GM21367 (cell line): ENCODE results near the gene KCTD11.

Source experiments
- ATAC-seq: cut with Tn5 transposase; IDR thresholded peaks from one replicate; pipeline ENCODE4 v1.9.1; 2021; ENCODE audit not compliant: unreplicated experiment

Gene KCTD11

DNA sequence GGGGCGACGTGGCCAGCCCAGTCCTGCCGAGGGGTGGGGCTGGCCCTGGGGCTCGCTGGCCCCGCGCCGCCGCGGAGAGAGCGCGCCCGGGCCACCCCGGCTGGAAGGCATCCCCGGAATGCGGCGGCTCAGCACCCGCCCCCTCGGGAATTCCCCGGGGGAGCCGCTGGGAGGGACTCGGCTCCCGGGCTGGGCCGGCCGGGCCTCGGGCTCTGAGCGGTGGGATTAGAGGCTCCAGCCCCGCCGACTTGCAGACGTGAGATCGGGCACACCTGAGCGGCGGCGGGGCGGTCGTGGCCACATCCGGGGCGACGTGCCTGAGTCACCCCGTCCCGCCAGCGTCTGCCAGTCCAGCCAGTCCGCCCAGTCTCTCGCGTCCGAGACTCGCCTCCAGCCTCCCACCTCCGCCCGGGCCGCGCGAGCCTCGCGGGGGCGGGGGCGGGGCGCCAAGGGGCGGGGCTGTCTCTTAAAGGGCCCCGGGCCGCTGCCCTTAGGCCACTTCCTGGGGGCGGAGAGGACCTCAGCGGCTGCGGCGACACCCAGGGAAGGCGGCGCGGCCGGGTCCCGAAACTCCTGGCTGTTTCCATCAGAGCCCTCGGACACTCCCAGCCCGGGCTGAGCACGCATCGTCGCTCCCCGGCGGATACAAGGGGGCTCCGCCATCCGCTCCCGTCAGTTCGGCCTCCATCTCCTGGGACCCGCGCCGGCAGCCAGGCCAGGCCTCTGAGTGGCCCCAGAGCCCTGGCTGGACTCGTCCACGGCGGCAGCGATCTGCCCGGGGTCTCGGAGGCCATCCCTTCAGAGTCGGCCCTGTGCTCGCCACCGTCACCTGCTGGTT, at the start of gene KCTD11:
KCTD11 (plus strand) TSS at position 498 of the 838 bp plus-strand sequence.
- ATAC-seq = peak; percentile 42

DNA sequence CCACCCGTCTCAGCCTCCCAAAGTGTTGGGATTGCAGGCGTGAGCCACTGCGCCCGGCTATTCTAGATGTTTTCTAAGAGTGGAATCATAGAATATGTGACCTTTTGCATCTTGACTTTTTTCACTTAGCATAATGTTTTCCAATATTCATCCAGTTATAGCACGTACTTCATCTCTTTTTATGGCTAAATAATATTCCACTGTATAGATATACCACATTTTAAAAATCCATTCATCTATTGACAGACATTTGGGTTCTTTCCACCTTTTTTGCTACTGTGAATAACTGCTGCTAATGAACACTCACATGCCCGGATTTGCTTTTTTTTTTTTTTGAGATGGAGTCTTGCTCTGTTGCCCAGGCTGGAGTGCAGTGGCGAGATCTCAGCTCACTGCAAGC, 47.8 kb upstream of the KCTD11 start:
- ATAC-seq = no peak

DNA sequence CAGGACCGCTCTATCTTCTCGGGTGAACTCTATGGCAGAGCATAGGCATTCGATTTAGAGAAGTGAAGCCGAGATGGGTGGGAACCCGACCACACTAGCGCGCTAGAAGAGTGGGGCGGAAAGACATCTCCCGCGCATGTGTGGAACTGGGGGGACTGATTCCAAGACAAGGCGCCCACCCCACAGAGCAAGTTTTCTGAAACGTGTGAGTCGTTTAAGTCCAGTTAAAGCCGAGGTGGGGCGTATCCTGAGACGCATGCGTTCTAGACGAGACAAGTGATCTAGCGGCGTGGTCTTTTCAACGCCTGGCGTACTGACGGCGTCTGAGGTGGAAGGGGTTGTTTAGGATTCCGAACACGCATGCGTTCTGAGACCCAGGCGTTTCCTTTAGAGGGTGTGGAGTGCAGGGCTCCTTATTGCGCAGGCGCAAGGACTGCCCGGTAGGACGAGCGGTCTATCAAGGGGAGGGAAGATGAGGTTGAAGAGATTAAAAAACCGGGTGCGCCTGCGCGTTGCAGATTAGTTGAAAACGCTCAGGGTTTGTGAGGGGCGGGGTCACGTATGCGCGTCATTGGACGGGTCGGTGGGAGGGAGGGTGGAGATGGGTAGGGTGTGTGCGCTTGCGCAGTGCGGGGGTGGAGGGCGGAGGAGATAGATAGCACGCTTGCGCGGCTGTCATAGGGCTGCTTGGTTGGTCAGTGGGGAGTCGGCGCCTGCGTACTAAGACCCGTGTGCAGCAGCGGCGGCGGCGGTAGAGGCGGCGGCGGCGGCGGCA, 44.9 kb upstream of the KCTD11 start, which contains the start of gene EIF5A:
EIF5A (plus strand) TSS at position 718 of the 775 bp plus-strand sequence. CDS start 2,008 bp downstream, outside the sequence.
- peak; percentile 53 for ATAC-seq

DNA sequence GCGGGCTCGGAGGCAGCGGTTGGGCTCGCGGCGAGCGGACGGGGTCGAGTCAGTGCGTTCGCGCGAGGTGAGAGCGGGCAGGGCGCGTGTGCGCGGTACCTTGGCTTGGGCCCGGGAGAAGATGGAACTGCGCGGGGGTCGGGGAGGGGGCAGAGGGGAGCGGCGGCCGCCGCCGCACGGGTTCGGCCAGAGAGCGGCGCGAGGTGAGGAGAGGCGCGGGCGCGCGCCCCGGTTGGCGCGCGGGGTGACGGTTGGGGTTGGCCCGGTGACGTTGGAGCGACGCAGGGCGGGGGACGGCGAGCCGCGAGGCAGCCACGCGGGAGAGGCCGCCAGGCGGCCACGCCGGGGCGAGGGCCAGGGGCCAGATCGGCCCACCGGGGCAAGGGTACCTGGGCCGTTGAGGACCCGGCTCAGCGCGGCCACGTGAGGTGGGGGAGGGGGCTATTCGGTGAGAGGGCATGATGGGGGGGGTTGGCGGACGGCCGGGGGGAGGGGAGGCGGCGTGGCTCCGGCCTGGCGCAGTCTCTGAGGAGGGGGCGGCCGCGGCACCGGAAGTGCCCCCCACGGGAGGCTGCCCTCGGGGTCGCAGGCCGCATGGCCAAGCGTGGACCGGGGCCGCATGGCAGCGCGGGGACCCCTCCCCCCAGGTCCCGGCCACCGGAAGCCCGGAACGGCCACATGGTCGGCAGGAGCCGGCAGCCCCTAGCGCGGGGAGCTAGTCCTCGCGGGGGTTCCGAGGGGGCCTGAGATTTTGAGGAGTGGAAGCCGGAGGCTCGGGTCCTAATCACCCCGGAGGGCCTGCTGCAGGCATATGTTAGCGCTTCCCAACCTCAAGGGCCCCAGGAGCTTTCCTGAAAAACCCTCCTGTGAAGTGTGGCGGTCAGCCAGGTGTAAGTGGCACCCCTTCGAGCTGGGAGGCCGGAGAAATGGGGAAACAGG, 44.0 kb upstream of the KCTD11 start:
- peak; percentile 4 for ATAC-seq

DNA sequence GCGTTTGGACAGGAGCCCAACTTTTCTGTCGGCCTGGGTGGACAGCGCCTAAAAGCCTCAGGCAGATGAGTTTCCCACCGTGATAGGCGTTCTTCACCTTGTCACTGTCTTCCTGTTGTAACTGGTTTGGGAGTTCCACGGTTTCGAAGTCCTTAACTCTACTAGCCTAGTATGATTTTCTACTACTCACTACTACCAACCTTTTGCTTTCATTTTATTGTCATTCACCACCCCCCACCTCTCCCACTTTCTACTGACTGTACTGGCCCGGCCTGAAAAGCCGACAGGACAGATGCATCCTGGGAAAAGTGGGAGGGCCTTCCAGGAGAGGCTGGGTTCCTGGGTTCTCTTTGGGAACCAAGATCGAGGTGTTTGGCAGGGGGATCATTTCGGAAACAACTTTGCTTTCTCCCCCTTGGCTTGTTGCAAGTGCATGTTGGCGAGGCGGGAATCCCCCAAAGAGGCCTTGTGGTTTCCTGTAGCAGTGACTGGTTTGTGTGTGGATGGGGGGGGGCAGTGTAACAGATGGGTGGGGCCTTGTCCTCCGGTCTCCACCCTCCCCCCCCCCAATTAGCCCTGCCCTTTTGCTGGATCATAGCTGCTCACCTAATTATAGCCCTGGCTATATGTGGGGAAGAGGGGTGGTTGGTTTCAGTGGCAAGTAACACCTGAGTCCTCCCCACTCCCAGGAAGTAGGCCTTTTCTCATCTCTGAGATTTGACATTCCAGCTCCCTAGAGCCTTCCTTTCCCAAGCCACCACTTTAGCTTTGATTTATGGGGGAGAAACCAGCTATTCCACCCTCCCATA, 43.1 kb upstream of the KCTD11 start:
- ATAC-seq = no peak

DNA sequence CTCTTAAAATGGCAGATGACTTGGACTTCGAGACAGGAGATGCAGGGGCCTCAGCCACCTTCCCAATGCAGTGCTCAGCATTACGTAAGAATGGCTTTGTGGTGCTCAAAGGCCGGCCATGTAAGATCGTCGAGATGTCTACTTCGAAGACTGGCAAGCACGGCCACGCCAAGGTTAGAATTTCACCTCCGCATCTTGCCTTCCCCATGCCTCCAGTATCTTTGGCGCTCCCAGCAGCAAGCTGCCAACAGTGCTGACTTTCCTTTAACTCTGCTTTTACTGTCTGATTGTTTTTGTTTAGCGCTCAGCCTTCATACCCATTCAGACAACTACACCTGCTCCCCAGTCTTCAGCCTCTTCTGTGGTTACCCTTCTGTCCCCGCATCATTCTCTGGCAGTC, 42.3 kb upstream of the KCTD11 start:
- no peak for ATAC-seq

DNA sequence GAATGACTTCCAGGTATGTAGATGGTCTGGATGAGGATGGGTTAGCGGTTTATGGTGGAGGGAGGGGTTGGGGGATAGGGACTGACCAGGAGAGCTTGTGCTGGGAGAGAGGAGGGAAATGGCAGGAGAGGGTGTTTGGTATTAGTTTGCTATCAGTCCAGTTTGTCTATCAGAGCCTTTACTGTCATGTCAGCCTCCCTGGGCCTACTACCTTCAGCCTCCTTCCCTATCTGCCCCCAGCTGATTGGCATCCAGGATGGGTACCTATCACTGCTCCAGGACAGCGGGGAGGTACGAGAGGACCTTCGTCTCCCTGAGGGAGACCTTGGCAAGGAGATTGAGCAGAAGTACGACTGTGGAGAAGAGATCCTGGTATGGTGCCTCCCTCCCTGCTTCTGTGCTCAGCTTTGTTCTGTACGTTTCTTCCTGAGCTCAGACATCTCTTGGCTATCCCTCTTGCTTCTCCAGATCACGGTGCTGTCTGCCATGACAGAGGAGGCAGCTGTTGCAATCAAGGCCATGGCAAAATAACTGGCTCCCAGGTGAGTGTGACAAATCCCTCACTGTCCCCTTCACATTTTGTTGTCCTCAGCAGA, 40.8 kb upstream of the KCTD11 start:
- ATAC-seq = no peak

DNA sequence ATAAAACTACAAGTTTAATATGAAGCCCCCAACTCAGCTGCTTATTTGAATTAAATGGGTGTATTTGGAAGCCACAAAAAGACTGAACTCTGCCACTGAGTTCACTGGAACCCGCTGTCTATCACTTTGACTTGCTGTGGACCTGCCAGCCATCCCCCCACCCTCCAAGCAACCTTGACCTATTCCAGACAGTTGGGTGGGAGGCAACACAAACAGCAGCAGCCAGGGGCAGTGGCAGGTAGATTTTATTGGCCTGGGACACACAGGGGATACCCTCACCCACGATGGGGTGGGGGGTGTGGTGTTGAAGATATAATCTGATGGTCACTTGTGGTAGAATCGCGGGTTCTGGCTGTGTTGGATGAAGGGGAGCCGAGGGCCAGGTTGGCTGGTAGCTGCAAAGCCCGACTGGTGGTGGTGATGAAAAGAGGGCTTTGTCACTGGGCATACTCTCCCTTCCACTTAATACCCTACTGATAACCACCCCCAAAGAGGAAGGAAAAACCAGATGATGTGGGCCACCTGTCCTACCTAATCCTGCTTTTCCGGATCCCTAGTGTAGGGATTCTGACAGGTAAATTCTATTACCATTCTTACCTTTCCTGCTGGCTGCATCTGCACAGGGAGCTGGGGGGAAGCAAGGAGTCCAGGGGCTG, 39.4 kb upstream of the KCTD11 start:
- no peak for ATAC-seq

DNA sequence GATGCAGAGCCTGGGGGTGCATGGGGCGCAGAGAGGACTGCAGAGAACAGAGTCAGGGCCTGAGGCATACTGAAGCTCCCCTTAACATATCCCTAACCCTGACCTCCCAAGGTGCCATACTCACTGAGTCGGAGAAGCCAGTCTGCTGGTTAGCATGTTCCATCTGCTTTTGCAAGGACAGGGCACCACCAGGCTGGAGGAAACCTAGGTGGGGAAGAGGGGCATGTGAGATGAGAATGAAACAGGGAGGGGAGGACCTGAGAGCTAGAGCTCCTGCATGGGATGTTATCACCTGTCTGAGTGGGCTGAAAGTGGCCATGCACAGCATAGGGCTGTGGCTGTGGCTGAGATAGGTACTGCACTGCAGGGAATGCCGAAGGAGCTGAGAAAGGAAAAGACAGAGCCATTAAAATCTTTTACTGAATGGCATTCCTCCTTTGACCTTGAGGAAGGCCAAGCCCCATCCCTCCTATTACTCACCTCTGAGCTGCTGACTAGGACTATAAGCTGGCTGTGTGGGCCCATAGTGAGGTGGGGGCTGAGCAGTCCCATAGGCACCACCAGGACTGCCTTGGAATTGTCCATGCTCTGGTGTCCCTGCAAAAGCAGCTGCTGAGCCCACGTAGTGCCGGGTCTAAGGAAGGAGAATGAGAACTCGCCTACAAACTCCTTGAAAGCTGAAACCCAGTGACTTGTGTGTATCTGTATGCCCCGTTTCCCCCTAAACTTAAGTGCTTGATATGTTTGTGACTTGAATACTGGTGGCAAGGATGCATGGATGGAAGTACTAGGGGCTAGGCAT, 38.7 kb upstream of the KCTD11 start:
- no peak for ATAC-seq

DNA sequence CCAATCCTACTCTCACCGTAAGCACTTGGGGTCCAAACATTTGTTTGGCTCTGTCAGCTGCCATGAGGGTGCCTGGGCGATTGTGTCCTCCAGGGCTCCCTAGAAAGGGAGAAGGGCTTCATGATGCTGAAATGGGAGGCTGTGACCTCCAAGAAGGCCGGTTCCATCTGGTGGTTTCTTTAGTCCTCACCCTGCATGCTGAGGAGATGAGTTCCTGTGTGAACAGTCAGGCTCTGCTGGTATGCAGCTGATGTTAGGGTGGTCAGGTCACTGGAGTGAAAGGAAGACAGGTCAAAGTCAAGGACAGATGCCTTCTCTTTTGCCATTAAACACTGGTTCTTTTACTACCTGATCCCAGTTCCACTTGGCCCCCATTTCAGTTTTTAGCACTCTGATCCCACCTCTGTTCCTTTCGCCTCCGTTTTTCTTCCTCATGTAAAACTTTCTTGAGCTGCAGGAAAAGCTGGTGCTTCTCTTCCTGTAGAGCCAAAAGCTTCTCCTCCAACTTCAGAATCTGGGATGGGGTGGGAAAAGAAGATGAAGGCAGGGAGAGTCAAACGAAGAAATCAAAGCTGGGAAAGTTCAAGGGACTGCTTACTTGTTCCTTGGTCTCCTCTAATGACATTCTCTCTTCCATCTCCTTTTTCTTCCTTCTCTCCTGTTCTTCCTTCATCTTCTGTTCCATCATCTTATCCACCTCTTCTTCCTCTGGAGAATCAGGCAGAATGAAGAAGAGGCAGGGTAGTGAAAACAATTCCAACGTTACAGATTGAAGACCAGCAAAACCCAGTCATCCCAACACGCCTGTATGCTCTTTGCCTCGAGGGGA, 37.9 kb upstream of the KCTD11 start:
- ATAC-seq = no peak

DNA sequence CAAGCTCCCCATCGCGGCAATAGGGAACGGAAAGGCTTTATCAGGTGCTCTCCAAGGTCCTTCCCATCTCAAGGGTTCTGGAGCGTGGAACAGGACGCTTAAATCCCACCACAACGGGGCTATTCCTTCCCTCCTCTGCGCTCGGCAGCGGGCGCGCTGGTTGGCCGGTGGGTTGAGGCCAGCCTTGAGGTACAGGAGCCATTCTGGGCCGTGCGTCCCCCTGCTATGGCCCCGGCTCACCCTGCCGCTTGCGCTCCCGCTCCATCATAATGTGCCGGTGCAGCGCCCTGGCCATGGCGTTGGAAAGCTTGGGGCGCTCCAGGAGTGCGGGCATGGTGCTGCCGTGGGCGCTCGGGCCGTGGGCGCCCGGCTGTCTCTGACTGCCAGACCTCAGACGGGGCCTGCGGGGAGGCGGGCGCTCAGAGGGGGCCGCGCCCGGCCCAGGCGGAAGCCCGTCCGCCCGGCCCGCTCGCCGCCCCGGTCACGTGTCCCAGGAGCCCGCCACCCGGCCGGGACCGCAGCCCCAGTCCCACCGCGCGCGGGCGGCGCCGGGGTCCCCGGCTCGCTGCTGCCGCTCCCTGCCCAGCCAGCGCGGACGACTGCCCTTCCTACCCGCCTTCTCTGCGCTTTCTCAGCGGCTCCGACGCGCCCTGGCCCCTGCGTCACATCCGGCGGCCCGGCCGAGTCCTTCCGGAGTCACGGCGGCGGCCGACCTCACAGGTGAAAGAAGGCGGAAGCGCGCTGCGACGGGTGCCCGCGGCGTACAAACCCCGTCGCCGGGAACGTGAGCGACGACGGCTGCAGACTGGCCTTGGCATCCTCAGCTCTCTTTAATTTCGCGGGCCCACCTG, 37.0 kb upstream of the KCTD11 start, which contains the start of gene GPS2:
GPS2 (minus strand) TSS at position 642 of the 851 bp plus-strand sequence; CDS start at position 334, 308 bp downstream.
- peak; percentile 50 for ATAC-seq

DNA sequence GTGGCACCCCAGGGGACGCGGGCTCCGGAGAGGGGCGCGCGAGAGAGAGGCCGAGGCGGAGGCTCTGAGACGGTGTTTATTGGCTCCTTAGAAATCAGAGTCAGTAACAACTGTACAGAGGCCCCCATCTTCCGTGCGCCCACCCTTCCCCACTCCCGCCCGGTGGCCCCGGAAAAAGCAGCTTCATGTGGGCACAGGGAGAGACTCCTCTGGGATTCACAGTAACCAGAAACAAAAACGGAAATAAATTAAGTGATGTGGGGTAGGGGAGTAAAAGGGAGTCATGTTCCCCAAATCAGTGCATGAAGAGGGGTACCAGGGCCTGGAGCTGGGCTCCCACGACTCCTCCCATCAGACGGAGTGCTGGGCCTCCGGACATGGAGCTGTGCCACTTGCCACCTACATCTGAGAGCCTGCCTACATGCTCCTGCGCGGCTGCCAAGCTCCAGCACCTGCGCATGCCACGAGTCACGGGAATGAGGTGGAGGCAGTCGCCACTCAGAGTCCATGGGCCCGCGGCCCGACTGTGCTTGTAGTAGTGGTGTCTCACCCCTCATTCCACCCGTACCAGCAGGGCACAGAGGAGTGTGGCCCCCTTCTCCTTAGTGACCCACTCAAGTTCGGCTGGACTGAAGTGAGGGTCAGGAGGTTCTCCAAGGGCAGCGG, 36.3 kb upstream of the KCTD11 start:
- ATAC-seq = no peak

DNA sequence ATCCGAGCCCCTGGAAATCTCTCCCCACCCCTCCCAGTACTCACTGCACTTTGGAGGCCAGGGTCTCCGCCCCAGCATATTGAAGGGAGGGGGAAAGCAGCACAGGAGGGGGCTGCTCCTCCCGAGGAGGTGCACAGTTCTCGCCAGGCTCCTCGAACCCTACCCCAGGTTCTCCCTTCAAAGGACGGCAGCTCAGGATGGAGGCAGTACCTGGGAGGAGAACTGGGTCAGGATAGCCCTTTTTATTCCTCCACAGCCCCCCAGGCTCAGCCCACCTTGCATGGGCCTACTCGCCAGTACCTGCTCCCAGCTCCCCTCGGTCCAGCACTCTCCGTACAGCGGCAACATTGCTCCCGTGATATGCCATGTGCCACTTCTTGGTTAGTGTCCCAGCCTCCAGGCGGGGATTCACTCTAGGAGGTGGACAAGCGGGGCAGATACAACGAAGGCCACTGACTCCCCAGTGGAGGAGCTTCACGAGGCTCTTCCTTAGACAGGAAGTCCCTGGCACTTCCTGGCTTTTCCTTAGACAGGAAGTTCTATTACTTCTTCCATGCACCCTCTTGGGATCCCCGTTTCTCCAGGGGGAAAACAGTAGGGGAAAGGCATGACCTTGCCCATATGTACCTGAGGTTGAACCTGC, 34.7 kb upstream of the KCTD11 start:
- ATAC-seq = no peak

DNA sequence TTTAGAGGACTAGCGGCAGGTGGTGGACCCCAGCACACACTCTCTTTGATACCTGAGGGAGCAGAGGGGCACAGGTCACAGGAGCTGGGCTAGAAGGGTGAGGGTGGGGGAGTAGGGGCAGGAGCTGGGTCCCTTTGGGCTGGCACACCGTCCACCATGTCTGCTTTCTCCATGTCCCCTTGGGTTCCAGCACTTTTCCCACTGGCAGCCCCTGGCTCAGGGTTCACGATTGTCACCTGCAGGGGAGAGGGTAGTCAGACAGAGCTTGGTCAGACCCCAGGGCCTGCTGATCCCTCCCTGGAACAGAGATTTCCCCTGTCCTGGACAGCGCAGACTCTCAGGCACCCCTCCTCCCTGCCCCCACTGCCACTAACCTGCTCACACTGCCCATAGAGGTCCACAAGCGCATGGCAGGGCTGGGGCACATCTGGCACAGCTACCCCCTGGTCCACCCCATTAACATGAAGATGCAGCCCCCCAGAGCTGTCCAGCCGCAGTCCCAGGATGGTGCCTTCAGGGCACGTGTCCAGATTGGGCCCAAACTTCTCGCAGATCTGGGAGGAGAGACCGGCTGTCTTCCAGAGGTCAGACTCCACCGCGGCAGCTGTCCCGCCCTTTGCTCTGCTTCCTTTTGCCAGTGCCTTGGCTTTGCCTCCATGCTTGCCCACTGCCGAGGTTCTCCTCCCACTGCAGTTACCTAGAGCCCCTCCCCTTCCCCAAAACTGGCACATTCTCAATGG, 33.7 kb upstream of the KCTD11 start:
- ATAC-seq = no peak

DNA sequence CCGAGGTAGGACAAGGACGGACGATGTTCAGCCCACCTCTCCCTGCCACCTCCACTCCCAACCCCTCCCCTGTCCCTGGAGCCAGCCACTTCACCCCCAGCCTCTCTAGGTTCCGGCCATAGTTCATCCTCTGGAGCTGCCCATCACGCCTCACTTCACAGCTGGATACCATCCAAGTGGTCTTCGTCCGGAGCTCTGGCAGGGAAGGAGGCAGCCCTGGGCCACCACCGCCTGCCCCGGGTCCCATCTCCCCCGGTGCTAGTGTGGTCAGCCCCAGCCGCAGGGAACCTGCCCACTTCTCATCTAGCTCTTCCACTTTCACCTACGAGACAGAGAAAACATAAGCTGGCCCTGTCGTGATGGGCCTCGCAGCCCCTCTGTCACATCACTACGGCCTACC, 30.5 kb upstream of the KCTD11 start:
- ATAC-seq = no peak
